HEK293 (cell line): ENCODE measurements around the gene TTLL11.
"Not testable (repeated sequence)": the region's sequence is repeated elsewhere in the genome, so short reads cannot be mapped to it uniquely, and the experiment has no call there.

ENCODE experiments used
- CTCF ChIA-PET: fragments of 350-600 bp; formaldehyde crosslinking; extraction: SDS; loops from one replicate; lab custom pipeline; 2021; ENCODE audit warnings: antibody characterized with exemption; lab: Yijun Ruan, JAX
- POLR2A ChIA-PET: fragments of 300-600 bp; formaldehyde crosslinking; extraction: SDS; loops from one replicate; lab custom pipeline; 2020; ENCODE audit warnings: antibody characterized with exemption, inconsistent platforms; lab: Yijun Ruan, JAX
- H3K27ac ChIP-seq: fragments of 200-500 bp; sonication (Bioruptor generic); 2 replicates; pipeline ENCODE4 v1.5.1; 2014; ENCODE audit warnings: low read depth, low read length, control low read depth, inconsistent platforms; ENCODE audit errors: extremely low read depth
- H3K36me3 ChIP-seq, 2 experiments: fragments of 200-500 bp in 1 of 2; sonication (Bioruptor generic) in 1 of 2; 1 replicate in 1 of 2; 2 replicates in 1 of 2; pipeline ENCODE4 v1.5.1; 2014 to 2017; ENCODE audit warnings: inconsistent platforms in 2 of 2, low read length in 2 of 2; ENCODE audit not compliant: control insufficient read depth in 2 of 2, insufficient read depth in 1 of 2
- H3K4me1 ChIP-seq: fragments of 200-500 bp; sonication (Bioruptor generic); 2 replicates; pipeline ENCODE4 v1.5.1; 2014; ENCODE audit warnings: mild to moderate bottlenecking, low read length, inconsistent platforms; ENCODE audit not compliant: control insufficient read depth, insufficient read depth
- H3K4me3 ChIP-seq: 2 replicates; pipeline ENCODE4 v1.5.1; 2011; ENCODE audit warnings: low read depth, mild to moderate bottlenecking, control low read depth, low read length, moderate library complexity
- H3K9me3 ChIP-seq: fragments of 200-500 bp; sonication (Bioruptor generic); 2 replicates; pipeline ENCODE4 v1.5.1; 2014; ENCODE audit warnings: low read depth, low read length, inconsistent platforms; ENCODE audit not compliant: control insufficient read depth, insufficient read depth
- AEBP2 ChIP-seq: fragments of 450-650 bp; formaldehyde crosslinking; IDR thresholded peaks from 2 replicates; pipeline ENCODE4 v1.5.1; 2016; ENCODE audit warnings: missing biosample characterization, missing genetic modification characterization, borderline replicate concordance
- BCL11A ChIP-seq: fragments of 450-650 bp; formaldehyde crosslinking; IDR thresholded peaks from 2 replicates; pipeline ENCODE4 v1.5.1; 2016; ENCODE audit warnings: low read depth, missing biosample characterization, missing genetic modification characterization
- EGR2 ChIP-seq: fragments of 450-650 bp; formaldehyde crosslinking; IDR thresholded peaks from 2 replicates; pipeline ENCODE4 v1.5.1; 2016; ENCODE audit warnings: low read depth, missing biosample characterization, missing genetic modification characterization
- GLIS2 ChIP-seq: fragments of 450-650 bp; formaldehyde crosslinking; IDR thresholded peaks from 2 replicates; pipeline ENCODE4 v1.5.1; 2016; ENCODE audit warnings: missing biosample characterization, missing genetic modification characterization
- MYNN ChIP-seq: fragments of 450-650 bp; formaldehyde crosslinking; IDR thresholded peaks from 2 replicates; pipeline ENCODE4 v1.5.1; 2016; ENCODE audit warnings: missing biosample characterization, missing genetic modification characterization, borderline replicate concordance
- PRDM10 ChIP-seq: fragments of 450-650 bp; formaldehyde crosslinking; IDR thresholded peaks from 2 replicates; pipeline ENCODE4 v1.5.1; 2016; ENCODE audit warnings: missing biosample characterization, missing genetic modification characterization
- SCRT1 ChIP-seq: fragments of 450-650 bp; formaldehyde crosslinking; IDR thresholded peaks from 2 replicates; pipeline ENCODE4 v1.5.1; 2016; ENCODE audit warnings: missing biosample characterization, missing genetic modification characterization, borderline replicate concordance
- SETDB1 ChIP-seq: IDR thresholded peaks from one replicate; pipeline ENCODE4 v1.6.1; 2017; ENCODE audit warnings: mild to moderate bottlenecking, low read length, moderate library complexity, mixed read lengths; ENCODE audit not compliant: insufficient read length
- ZFHX2 ChIP-seq: fragments of 450-650 bp; formaldehyde crosslinking; conservative IDR thresholded peaks from 2 replicates; pipeline ENCODE4 v1.5.1; 2016; ENCODE audit warnings: missing biosample characterization, missing genetic modification characterization
- ZNF133 ChIP-seq: fragments of 450-650 bp; formaldehyde crosslinking; IDR thresholded peaks from 2 replicates; pipeline ENCODE4 v1.5.1; 2016; ENCODE audit warnings: missing biosample characterization, missing genetic modification characterization
- ZNF169 ChIP-seq: fragments of 450-650 bp; formaldehyde crosslinking; IDR thresholded peaks from 2 replicates; pipeline ENCODE4 v1.5.1; 2016; ENCODE audit warnings: missing biosample characterization, missing genetic modification characterization
- ZNF280D ChIP-seq: fragments of 450-650 bp; formaldehyde crosslinking; IDR thresholded peaks from 2 replicates; pipeline ENCODE4 v1.5.1; 2016; ENCODE audit warnings: missing biosample characterization, missing genetic modification characterization
- ZNF366 ChIP-seq: fragments of 450-650 bp; formaldehyde crosslinking; conservative IDR thresholded peaks from 2 replicates; pipeline ENCODE4 v1.5.1; 2016; ENCODE audit warnings: missing biosample characterization, missing genetic modification characterization
- ZNF394 ChIP-seq: fragments of 450-650 bp; formaldehyde crosslinking; IDR thresholded peaks from 2 replicates; pipeline ENCODE4 v1.5.1; 2016; ENCODE audit warnings: missing biosample characterization, missing genetic modification characterization, mild to moderate bottlenecking, moderate library complexity, borderline replicate concordance
- ZNF426 ChIP-seq: fragments of 450-650 bp; formaldehyde crosslinking; IDR thresholded peaks from 2 replicates; pipeline ENCODE4 v1.5.1; 2017; ENCODE audit warnings: missing biosample characterization, missing genetic modification characterization, mild to moderate bottlenecking, inconsistent platforms, moderate library complexity
- ZNF501 ChIP-seq: fragments of 450-650 bp; formaldehyde crosslinking; IDR thresholded peaks from 2 replicates; pipeline ENCODE4 v1.5.1; 2016; ENCODE audit warnings: missing biosample characterization, missing genetic modification characterization
- ZNF529 ChIP-seq: fragments of 450-650 bp; formaldehyde crosslinking; IDR thresholded peaks from 2 replicates; pipeline ENCODE4 v1.5.1; 2017; ENCODE audit warnings: missing genetic modification characterization, missing biosample characterization; ENCODE audit not compliant: insufficient replicate concordance
- ZNF701 ChIP-seq: fragments of 450-650 bp; formaldehyde crosslinking; IDR thresholded peaks from 2 replicates; pipeline ENCODE4 v1.5.1; 2016; ENCODE audit warnings: missing biosample characterization, missing genetic modification characterization
- ZNF76 ChIP-seq: fragments of 450-650 bp; formaldehyde crosslinking; IDR thresholded peaks from 2 replicates; pipeline ENCODE4; 2016; ENCODE audit warnings: low read depth, missing biosample characterization, missing genetic modification characterization, borderline replicate concordance

TTLL11 gene

GRCh38 chr9:122070728-122071515 is 22.2 kb downstream of the TTLL11 start:
- Histone ChIP-seq H3K27ac (no peak overlapping the region), H3K4me3 (no peak overlapping the region), H3K4me1 (no peaks in the 10 kb centered on the region), H3K36me3 (no peaks in the 10 kb centered on the region), H3K9me3 (no peaks in the 10 kb centered on the region)
- CTCF ChIA-PET: interaction anchor here (0.6 kb wide), 2 partner anchors 10 to 224 kb away, joined by 3 to 4 read pairs; no protein-coding TSS in a partner anchor
- TF ChIP-seq ZNF394 (tag by site-specific recombination) (no peak), GLIS2 (tag by site-specific recombination) (no peak), ZNF529 (tag by site-specific recombination) (no peak), ZNF76 (no peak), SETDB1 (no peak), AEBP2 (tag by site-specific recombination) (no peak), ZNF426 (tag by site-specific recombination) (no peak), BCL11A (no peak), ZNF701 (tag by site-specific recombination) (no peak), MYNN (no peak)
- POLR2A ChIA-PET: no interaction called here

GRCh38 chr9:122066680-122067079 is 26.4 kb downstream of the TTLL11 start:
- TF ChIP-seq PRDM10 (tag by site-specific recombination): peak; percentile 27; the same call in 1 of the 2 replicates
- TF ChIP-seq, all 188 proteins: peak for 1; not testable (repeated sequence) for 187
- H3K9me3 ChIP-seq, H3K36me3 ChIP-seq, H3K4me1 ChIP-seq, H3K4me3 ChIP-seq, H3K27ac ChIP-seq, POLR2A ChIA-PET, CTCF ChIA-PET: not testable (repeated sequence)

DNA sequence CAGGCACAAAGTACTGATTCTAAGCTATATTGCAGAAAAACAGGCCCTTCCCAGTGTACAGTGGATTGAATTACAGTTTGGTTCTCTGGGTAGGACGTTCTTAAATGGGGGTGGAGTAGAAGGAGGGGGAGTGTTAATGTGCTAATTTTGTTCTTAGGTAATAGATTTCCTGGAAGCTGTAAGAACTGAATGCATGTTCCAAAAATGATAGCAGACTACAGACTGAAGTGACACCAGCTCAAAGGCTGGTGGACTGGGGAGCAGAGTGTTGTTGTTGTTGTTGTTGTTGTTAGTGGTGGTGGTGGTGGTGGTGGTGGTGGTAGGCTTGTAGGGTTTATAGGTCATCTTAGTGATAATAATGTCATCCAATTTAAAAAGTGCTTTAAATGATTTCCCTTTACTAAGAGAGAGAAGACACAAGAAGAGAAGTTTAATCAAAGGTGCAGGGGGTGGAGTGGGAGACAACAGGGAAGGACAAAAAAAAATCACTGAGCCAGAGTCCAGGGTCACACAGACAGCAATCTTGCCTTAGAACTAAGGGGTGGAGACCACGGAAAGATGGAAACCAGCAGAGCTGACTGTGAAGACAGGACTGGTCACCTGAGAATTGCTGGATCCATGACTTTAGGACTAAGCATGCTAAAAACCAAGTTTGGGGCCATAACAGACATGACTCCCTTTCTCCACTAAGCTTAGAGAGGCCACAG is 27.0 kb downstream of the TTLL11 start:
- Histone ChIP-seq H3K36me3 (no peaks in the 10 kb centered on the region), H3K4me3 (no peak overlapping the region), H3K9me3 (no peaks in the 10 kb centered on the region), H3K27ac (no peak overlapping the region), H3K4me1 (peaks cover 8% of the 10 kb centered on the region)
- TF ChIP-seq ZNF280D (no peak), ZNF169 (no peak), SCRT1 (tag by site-specific recombination) (no peak), ZNF366 (tag by site-specific recombination) (no peak), ZNF133 (tag by site-specific recombination) (no peak), ZNF76 (no peak), EGR2 (0 out of 2 replicates have a peak, but pooled peaks have one; percentile 24), ZNF501 (tag by site-specific recombination) (no peak), ZFHX2 (0 out of 2 replicates have a peak, but pooled peaks have one; percentile 9)
- POLR2A ChIA-PET: no interaction called here
- CTCF ChIA-PET: interaction anchor here (0.7 to 1.2 kb wide), 2 partner anchors 27 to 30 kb away, joined by 3 to 4 read pairs; no protein-coding TSS in a partner anchor
